Astrocyte (in vitro differentiated cells and primary cell): ENCODE results near the gene TRIM44.

Source experiments
- CTCF ChIP-seq: IDR thresholded peaks from 2 replicates; pipeline ENCODE4 v1.5.1; 2011; ENCODE audit warnings: low read depth, mild to moderate bottlenecking, inconsistent platforms, low read length, moderate library complexity; ENCODE audit not compliant: insufficient read depth
- EZH2 ChIP-seq: IDR thresholded peaks from 2 replicates; pipeline ENCODE4 v1.6.1; 2012; ENCODE audit warnings: mild to moderate bottlenecking, low read length, inconsistent platforms; ENCODE audit not compliant: insufficient read depth

GRCh38 chr11:35677904-35678303 lies 15.3 kb downstream of the TRIM44 start:
- TF ChIP-seq CTCF (no peak), EZH2 (no peak)
